Activated CD4-positive, alpha-beta memory T cell treated with anti-CD3 and anti-CD28 coated beads, Interleukin-2, amount 10 ng/mL, durations not matched to agents 7 days and 5 days (primary cell): ENCODE data around the gene MYO18A. TPM values are rescaled to one million over a fixed set of nuclear protein-coding genes. Genes with fewer than 3 reads are reported as not detected.
"Not testable (repeated sequence)": the region's sequence is repeated elsewhere in the genome, so short reads cannot be mapped to it uniquely, and the experiment has no call there.

Experiments
- CTCF ChIA-PET: fragments of 350-600 bp; sonication (Branson Sonifier 250); formaldehyde crosslinking; loops from one replicate; lab custom pipeline; 2021; ENCODE audit warnings: antibody characterized with exemption, inconsistent platforms; lab: Charles Lee
- POLR2A ChIA-PET: fragments of 350-600 bp; sonication (Branson Sonifier 250); formaldehyde crosslinking; loops from one replicate; lab custom pipeline; 2021; ENCODE audit warnings: antibody characterized with exemption; lab: Charles Lee
- DNase-seq: peaks from one replicate; pipeline ENCODE4 v3.0.0-alpha.2; 2020
- H3K27ac Mint-ChIP-seq: one replicate; pipeline ENCODE4 v1.8.0; 2021; ENCODE audit warnings: mild to moderate bottlenecking, mixed read lengths
- H3K27me3 Mint-ChIP-seq: one replicate; pipeline ENCODE4 v1.8.0; 2021; ENCODE audit warnings: mixed read lengths
- H3K36me3 Mint-ChIP-seq: one replicate; pipeline ENCODE4 v1.8.0; 2021; ENCODE audit warnings: low read depth, mixed read lengths
- H3K4me1 Mint-ChIP-seq: one replicate; pipeline ENCODE4 v1.8.0; 2021; ENCODE audit warnings: mixed read lengths
- H3K4me3 Mint-ChIP-seq: one replicate; pipeline ENCODE4 v1.8.0; 2021; ENCODE audit warnings: mild to moderate bottlenecking, mixed read lengths
- H3K9me3 Mint-ChIP-seq: one replicate; pipeline ENCODE4 v1.8.0; 2021; ENCODE audit warnings: mixed read lengths
- total RNA-seq, 2 experiments: library from RNA; stranded (reverse); gene quantifications; one replicate each; pipeline ENCODE4 v1.2.3, GENCODE V29; 2021

The MYO18A gene
- total RNA-seq, 2 experiments from 2014 or later: 92.6 to 100 TPM

DNA sequence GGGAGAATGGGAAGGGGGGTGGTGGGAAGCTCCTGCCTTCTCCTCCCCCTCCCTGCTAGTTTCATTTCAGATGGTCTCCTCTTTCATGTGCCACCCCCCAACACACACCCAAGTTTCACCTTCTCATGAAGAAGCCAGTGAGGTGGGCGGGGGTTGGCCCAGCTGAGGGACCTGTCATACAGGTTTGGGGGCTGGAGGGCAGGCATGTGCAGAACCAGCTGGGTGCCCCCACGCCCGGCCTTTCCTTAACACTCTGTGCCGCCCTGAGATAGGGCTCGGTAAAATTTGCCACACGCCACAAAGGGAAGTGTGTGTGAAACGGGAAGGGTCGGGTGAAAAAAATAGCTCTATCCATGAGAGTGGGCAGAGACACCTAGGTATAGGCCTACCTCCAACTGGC is 79.9 kb downstream of the MYO18A start:
- Mint-ChIP-seq H3K4me1 (no peaks in the 10 kb centered on the region), H3K9me3 (no peaks in the 10 kb centered on the region), H3K27me3 (no peaks in the 10 kb centered on the region), H3K36me3 (peaks cover 47% of the 10 kb centered on the region), H3K27ac (no peak overlapping the region), H3K4me3 (no peak overlapping the region)
- CTCF ChIA-PET: interaction anchor here (2.1 to 2.7 kb wide), 2 partner anchors 17 to 135 kb away, joined by 13 to 14 read pairs; no protein-coding TSS in a partner anchor
- DNase-seq: no peak
- POLR2A ChIA-PET: no interaction called here

DNA sequence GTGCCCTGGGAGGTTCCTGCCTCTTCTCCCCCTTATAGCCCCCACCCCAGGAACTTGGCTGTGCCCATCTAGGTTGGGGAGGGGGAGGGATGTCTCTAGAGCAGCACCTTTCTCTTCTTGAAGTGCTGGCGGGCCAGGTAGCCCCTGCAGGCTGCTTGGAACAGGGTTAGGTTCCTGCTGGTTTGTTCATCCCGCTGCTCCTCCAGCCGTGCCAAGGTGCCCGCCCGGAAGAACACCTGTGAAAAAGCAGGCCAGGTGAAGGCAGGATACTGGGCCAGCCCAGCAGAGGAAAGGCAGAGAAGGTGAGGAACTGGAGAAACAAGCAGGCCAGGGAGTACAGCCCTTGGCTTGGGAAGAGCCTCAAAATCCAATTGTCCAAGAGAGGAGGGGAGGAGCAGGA is 80.7 kb downstream of the MYO18A start:
- H3K27ac Mint-ChIP-seq: no peak overlapping the region
- H3K27me3 Mint-ChIP-seq: no peaks in the 10 kb centered on the region
- POLR2A ChIA-PET: no interaction called here
- CTCF ChIA-PET: no interaction called here
- H3K36me3 Mint-ChIP-seq: peaks cover 44% of the 10 kb centered on the region
- no peak overlapping the region for H3K4me3 Mint-ChIP-seq
- H3K9me3 Mint-ChIP-seq: no peaks in the 10 kb centered on the region
- DNase-seq: no peak
- no peaks in the 10 kb centered on the region for H3K4me1 Mint-ChIP-seq

DNA sequence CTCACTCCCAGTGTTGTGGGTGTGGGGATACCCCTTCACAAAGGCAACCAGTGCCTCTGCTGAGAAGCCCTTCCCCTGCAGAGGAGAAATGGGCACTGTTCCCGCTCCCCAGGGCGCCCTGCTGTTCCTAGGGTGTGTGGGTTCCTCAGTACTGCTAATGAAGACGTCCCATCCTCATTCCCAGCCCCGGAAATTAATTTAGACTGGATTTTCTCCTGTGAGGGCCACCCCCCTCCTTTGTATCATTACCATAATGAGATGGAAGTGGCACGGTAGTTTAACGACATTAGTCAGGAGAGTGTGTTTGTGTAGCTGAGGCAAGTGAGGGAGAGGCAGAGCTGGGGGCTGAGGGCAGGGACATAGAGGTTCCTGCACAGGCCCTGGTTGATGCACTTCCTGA is 84.1 kb downstream of the MYO18A start:
- no peak overlapping the region for H3K27ac Mint-ChIP-seq
- no peak overlapping the region for H3K4me3 Mint-ChIP-seq
- ChIA-PET CTCF (no interaction called here), POLR2A (no interaction called here)
- no peaks in the 10 kb centered on the region for H3K9me3 Mint-ChIP-seq
- H3K4me1 Mint-ChIP-seq: no peaks in the 10 kb centered on the region
- peaks cover 40% of the 10 kb centered on the region for H3K36me3 Mint-ChIP-seq
- H3K27me3 Mint-ChIP-seq: no peaks in the 10 kb centered on the region
- DNase-seq: no peak

DNA sequence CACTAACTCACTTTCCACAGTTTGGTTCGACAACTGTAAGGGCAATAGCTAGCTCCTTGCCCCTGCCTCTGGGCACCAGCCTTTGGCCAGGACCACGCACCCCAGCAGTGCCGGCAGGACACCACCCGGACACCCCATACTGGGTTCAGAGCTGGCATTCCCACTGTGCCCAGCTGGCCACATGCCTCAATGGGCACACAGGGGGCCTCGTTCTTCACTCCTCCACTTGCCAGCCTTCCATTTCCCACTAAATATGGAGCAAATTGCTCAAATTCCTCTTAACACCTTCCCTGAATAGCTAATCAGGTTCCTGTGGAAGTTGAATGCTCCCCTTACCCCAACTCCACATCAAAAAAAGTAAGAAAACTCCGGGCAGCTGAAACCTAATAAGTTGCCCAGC is 84.8 kb downstream of the MYO18A start:
- H3K27ac Mint-ChIP-seq: no peak overlapping the region
- ChIA-PET CTCF (no interaction called here), POLR2A (no interaction called here)

DNA sequence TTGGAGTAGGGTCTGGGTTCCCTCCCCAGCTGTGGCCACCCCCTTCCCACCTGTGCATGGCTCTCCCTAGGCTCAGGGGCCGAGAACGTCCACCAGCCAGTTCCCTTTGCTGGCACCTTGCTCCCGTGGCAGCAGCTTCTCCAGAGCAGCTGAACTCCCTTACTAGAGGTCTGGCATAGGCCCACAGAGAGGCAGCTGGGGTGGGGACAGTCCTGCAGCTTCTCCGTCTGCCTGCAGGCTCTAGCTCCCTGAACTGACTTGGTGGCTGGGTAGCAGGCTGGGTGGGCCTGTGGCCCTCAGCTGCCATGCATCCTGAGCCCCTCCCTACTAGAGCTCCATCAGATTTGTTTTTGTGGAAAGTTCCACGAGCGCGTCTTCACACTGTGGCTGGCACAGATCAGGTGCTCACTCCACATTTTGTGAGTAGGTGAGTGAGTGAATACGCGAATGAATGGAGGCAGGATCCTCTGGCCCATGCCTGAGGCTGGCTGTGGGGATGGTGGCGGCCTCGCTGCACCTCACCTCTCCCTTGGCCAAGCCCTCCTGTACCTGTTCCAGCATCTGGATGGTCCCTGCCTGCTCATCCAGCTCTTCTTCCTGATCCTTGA is 86.0 kb downstream of the MYO18A start:
- ChIA-PET CTCF (interaction anchor here (1.4 to 2.2 kb wide), 2 partner anchors 23 to 129 kb away, joined by 5 to 8 read pairs; no protein-coding TSS in a partner anchor), POLR2A (interaction anchor here (1.3 kb wide), 1 partner anchor 9 kb away, joined by 5 read pairs; no protein-coding TSS in a partner anchor)
- no peak overlapping the region for H3K4me3 Mint-ChIP-seq

More for the DNA sequence above, 84.8 kb downstream of the MYO18A start:
- Mint-ChIP-seq H3K27me3 (no peaks in the 10 kb centered on the region), H3K36me3 (peaks cover 37% of the 10 kb centered on the region), H3K4me3 (no peak overlapping the region), H3K4me1 (no peaks in the 10 kb centered on the region), H3K9me3 (no peaks in the 10 kb centered on the region)
- no peak for DNase-seq

DNA sequence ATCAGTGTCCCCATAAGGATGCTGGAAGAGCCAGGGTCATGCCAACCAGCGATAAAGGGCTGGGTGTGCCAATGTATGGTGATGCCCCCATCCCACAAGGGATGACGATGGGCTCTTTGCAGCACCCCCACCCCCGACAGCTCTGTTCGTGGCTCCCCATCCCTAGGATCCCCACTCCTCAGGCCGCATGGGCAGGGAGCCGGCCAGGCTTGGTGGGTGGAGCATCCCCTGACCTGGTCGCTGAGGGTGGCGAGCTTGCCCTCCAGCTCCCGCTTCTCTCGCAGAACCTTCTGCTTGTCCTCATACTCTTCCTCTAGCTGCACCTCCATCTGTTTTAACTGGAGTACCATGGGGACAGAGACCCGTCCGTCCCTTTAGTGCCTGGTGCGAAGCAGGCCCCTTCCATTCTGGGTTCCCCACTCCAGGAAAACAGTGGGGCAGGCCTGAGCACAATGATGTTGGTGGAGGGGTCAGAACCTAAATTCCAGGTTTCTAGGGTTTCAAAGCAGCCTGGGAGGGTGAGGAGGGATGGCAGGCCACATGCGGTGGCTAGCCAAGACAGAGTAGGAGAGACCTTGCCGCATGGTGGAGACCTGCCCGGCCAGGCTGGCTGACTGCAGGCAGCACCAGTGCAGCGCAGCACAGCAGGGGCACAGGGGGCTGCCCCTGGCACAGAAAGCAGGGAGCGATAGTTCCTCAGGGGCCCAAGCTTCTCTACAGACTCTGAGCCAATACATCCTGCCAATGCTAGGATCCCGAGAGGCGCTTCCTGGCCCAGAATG is 86.9 kb downstream of the MYO18A start:
- CTCF ChIA-PET: interaction anchor here (1.3 to 2.2 kb wide), 3 partner anchors 24 to 128 kb away, joined by 5 to 8 read pairs (median 6); no protein-coding TSS in a partner anchor
- Mint-ChIP-seq H3K4me3 (no peak overlapping the region), H3K27me3 (no peaks in the 10 kb centered on the region), H3K4me1 (no peaks in the 10 kb centered on the region), H3K27ac (no peak overlapping the region), H3K9me3 (no peaks in the 10 kb centered on the region), H3K36me3 (peaks cover 42% of the 10 kb centered on the region)
- POLR2A ChIA-PET: interaction anchor here (1.3 kb wide), 1 partner anchor 8 kb away, joined by 5 read pairs; no protein-coding TSS in a partner anchor
- no peak for DNase-seq

More for the DNA sequence above, 86.0 kb downstream of the MYO18A start:
- Mint-ChIP-seq H3K36me3 (peaks cover 44% of the 10 kb centered on the region), H3K27ac (no peak overlapping the region), H3K9me3 (no peaks in the 10 kb centered on the region), H3K27me3 (no peaks in the 10 kb centered on the region), H3K4me1 (no peaks in the 10 kb centered on the region)
- no peak for DNase-seq

DNA sequence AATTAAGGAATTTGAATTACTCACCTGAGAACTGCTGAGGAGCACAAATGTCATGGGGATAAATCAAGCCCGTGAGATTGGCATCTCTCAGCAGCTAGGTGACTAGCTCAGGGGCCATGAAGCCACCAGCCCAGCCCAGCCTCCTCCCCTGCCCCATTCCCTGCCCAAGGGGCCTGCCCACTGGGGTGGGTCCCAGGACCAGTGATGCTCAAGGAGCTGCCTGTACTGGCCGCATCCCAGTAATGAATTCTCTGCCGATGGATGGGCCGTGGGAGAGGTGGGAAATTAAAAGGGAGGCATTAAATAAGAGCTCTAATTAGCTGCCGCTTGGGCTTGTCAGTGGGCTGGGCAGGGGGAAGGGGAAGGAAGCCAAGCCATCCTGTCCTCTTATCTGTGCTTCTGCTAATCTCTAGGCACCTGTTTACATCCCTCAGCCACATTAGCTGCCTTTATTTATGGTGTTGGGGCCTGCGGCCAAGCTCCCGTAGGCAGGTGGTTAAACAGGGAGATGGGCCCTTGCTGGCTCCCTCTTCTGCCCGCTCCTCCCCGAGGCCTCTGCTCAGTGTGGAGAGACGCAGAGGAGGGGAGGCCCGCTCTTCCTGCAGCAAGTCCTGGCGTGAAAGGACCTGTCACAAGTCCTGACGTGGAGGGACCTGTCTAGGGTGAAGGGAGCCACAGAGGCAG is 88.5 kb downstream of the MYO18A start:
- Mint-ChIP-seq H3K4me1 (no peaks in the 10 kb centered on the region), H3K27ac (no peak overlapping the region), H3K36me3 (peaks cover 41% of the 10 kb centered on the region), H3K27me3 (no peaks in the 10 kb centered on the region), H3K9me3 (no peaks in the 10 kb centered on the region), H3K4me3 (no peak overlapping the region)
- POLR2A ChIA-PET: interaction anchor here (1.1 to 1.5 kb wide), 2 partner anchors 32 to 126 kb away, joined by 3 read pairs; no protein-coding TSS in a partner anchor
- DNase-seq: no peak
- CTCF ChIA-PET: interaction anchor here (1.3 to 2.2 kb wide), 2 partner anchors 126 kb away, joined by 6 to 10 read pairs; no protein-coding TSS in a partner anchor

DNA sequence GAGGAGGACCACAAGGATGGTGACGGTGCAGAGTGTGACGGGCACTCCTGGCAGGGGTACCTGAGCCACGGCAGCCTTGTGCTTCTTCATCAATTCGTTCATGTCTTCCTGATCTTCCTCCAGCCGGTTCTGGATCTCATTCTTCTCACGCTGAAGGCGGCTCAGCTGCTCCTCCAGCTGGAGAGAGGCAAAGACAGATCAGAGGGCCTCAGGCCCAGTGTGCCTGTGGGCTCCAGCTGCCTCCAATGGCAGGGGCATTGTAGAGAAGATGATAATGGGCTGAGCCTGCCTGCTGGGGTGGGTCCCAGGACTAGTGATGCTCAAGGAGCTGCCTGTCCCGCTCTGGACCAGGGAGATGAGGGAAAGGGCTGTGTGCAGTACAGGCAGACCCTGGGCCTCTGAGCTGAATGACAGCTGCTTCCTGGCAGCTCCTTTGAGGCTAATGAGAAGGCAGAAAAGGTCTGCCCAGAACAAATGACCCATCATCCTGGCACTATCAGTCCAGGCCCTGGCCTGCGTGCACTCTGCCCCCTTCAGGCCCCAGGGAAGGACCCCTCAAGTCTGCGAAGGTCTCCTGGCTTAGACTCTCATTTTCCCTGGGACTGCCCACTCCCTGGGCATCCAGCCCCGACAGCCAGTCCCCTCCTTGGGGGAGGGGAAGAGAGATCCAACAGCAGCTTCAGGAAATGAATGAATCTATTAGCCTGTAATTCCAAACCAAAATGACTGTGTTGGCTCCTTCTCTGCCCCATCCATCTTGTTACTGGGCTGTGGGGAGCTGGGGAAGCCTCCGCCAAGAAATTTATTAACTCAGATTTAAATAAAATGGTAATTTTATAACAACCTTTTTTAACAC is 89.2 kb downstream of the MYO18A start:
- no peaks in the 10 kb centered on the region for H3K9me3 Mint-ChIP-seq
- ChIA-PET POLR2A (interaction anchor here (1.1 to 1.5 kb wide), 2 partner anchors 33 to 125 kb away, joined by 3 read pairs; no protein-coding TSS in a partner anchor), CTCF (interaction anchor here (1.2 to 2.2 kb wide), 3 partner anchors 26 to 364 kb away, joined by 3 to 10 read pairs (median 6); no protein-coding TSS in a partner anchor)
- no peaks in the 10 kb centered on the region for H3K27me3 Mint-ChIP-seq
- peaks cover 44% of the 10 kb centered on the region for H3K36me3 Mint-ChIP-seq
- no peak for DNase-seq
- H3K4me3 Mint-ChIP-seq: no peak overlapping the region
- no peak overlapping the region for H3K27ac Mint-ChIP-seq
- no peaks in the 10 kb centered on the region for H3K4me1 Mint-ChIP-seq

DNA sequence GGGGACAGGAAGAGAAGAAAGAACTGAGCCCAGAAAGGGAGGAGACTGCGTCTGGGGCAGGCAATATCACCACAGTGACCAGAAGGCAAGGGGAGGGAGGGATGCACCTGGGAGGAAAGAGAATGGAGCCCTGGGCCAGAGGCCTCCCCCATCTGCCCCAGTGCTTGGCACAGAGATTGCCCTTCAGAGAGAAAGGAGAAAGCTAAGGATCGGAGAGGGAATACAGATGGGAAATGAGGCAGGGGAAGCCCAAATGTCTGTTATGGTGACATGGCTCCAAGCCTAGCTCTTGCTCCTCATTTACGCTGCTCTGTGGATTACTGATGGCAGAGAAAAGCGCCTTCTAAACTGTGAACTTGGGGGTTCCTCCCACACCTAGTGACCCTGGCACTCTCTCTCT is 90.1 kb downstream of the MYO18A start:
- ChIA-PET CTCF (interaction anchor here (1.2 to 2.2 kb wide), 3 partner anchors 27 to 363 kb away, joined by 3 to 10 read pairs (median 6); no protein-coding TSS in a partner anchor), POLR2A (no interaction called here)
- Mint-ChIP-seq H3K27me3 (no peaks in the 10 kb centered on the region), H3K9me3 (no peaks in the 10 kb centered on the region), H3K4me3 (no peak overlapping the region), H3K27ac (no peak overlapping the region), H3K4me1 (no peaks in the 10 kb centered on the region), H3K36me3 (peaks cover 43% of the 10 kb centered on the region)
- DNase-seq: no peak

DNA sequence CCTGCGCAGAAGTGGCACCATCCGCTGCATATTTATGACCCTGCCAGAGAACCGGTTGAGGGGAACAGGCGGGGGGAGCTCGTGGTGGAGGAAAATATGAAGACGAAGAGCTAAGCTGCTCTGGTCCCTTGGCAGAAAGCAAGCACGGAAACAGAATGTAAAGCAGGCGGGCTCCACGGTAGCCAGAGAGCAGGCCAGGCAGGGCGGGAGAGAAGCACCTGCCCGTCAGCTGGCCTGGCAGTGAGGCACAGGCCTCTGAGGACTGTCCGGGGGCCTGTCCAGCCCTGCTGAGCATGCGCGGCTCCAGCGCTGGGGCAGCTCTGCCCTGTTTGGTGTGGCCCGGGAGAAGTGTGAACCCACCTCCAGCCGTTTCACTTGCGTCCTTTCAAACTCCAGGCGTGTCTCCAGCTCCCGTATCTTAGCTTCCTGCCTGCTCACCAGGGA is 90.6 kb downstream of the MYO18A start:
- Mint-ChIP-seq H3K9me3 (no peaks in the 10 kb centered on the region), H3K27me3 (no peaks in the 10 kb centered on the region), H3K36me3 (peaks cover 43% of the 10 kb centered on the region), H3K27ac (no peak overlapping the region), H3K4me1 (no peaks in the 10 kb centered on the region), H3K4me3 (no peak overlapping the region)
- ChIA-PET POLR2A (no interaction called here), CTCF (interaction anchor here (1.2 to 2.2 kb wide), 3 partner anchors 27 to 362 kb away, joined by 3 to 10 read pairs (median 6); no protein-coding TSS in a partner anchor)
- DNase-seq: no peak

DNA sequence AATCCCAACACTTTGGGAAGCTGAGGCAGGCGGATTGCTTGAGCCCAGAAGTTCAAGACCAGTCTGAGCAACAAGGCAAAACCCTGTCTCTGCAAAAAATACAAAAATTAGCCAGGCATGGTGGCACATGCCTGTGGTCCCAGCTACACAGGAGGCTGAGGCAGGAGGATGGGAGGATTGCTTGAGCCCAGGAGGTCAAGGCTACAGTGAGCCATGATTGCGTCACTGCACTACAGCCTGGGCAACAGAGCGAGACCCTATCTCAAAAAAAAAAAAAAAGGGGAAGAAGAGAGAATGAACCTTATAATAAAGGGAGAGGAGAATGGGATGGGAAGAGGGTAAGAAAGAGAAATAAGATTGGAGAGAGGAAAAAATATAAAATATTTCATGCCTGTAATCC is 91.4 kb downstream of the MYO18A start:
- POLR2A ChIA-PET, H3K9me3 Mint-ChIP-seq, H3K4me1 Mint-ChIP-seq, H3K27me3 Mint-ChIP-seq, H3K27ac Mint-ChIP-seq, DNase-seq, H3K4me3 Mint-ChIP-seq, CTCF ChIA-PET: not testable (repeated sequence)
- H3K36me3 Mint-ChIP-seq: peaks cover 40% of the 10 kb centered on the region
